ENCODE measurements around the gene WDR83. TPM values are rescaled to one million over a fixed set of nuclear protein-coding genes. Genes with fewer than 3 reads are reported as not detected.

The WDR83 gene
- total and polyA plus RNA-seq, 4 donors, result 3.9 to 5.1 (median 4.2) TPM

DNA sequence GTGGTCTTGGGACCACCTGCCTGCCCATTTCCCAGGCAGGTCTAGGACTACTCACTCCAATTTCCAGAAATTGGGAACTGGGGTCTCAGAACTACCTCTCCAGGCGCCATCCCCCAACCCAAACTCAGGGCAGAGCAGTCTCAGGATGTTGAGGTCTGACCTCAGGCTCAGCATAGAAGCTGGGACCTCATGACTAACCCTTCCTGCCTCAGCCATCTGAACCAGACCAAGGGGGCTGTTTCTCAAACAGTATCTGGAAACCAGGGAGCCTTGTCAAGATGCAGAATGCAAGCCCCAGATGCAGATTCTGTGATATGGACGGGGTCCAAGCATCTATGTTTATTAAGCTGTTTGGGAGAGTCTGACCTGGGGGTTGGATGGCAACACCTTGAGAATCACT lies 28.5 kb downstream of the WDR83 start:
- Histone ChIP-seq H3K27ac (ENCODE audit: low read depth in 1 of 2, low read length in 2 of 2) (no peak overlapping the region), H3K4me3 (ENCODE audit: low read depth in 1 of 3, low read length in 3 of 3) (no peak overlapping the region), H3K36me3 (ENCODE audit: control insufficient read depth in 4 of 4, insufficient read depth in 3 of 4, low read depth in 1 of 4, low read length in 3 of 4) (peaks cover 0 to 5% (median 1%) of the 10 kb centered on the region in 4 donors), H3K27me3 (ENCODE audit: control insufficient read depth in 4 of 4, insufficient read depth in 4 of 4, low read length in 3 of 4) (no peaks in the 10 kb centered on the region), H3K9me3 (ENCODE audit: control insufficient read depth in 4 of 4, low read length in 3 of 4) (no peaks in the 10 kb centered on the region), H3K4me1 (ENCODE audit: control insufficient read depth in 4 of 4, insufficient read depth in 4 of 4, low read length in 3 of 4) (peaks cover 5 to 22% (median 16%) of the 10 kb centered on the region in 4 donors), H3K9ac (ENCODE audit: low read depth in 1 of 2, low read length in 2 of 2) (no peak overlapping the region)
- peak; percentile 28 for DNase-seq (ENCODE audit: low spot score)
- TF ChIP-seq NR2F2 (IDR thresholded peaks at IDR 0.05) (no peak), HNF4G (IDR thresholded peaks at IDR 0.05) (no peak), JUND (IDR thresholded peaks at IDR 0.05) (no peak), GABPA (IDR thresholded peaks at IDR 0.05 in 1 of 2, conservative IDR thresholded peaks at IDR 0.05 in 1 of 2) (no peak), TAF1 (conservative IDR thresholded peaks at IDR 0.05) (no peak), FOXA1 (IDR thresholded peaks at IDR 0.05) (no peak), HNF4A (conservative IDR thresholded peaks at IDR 0.05) (no peak)
- TF ChIP-seq, protein P1, sequence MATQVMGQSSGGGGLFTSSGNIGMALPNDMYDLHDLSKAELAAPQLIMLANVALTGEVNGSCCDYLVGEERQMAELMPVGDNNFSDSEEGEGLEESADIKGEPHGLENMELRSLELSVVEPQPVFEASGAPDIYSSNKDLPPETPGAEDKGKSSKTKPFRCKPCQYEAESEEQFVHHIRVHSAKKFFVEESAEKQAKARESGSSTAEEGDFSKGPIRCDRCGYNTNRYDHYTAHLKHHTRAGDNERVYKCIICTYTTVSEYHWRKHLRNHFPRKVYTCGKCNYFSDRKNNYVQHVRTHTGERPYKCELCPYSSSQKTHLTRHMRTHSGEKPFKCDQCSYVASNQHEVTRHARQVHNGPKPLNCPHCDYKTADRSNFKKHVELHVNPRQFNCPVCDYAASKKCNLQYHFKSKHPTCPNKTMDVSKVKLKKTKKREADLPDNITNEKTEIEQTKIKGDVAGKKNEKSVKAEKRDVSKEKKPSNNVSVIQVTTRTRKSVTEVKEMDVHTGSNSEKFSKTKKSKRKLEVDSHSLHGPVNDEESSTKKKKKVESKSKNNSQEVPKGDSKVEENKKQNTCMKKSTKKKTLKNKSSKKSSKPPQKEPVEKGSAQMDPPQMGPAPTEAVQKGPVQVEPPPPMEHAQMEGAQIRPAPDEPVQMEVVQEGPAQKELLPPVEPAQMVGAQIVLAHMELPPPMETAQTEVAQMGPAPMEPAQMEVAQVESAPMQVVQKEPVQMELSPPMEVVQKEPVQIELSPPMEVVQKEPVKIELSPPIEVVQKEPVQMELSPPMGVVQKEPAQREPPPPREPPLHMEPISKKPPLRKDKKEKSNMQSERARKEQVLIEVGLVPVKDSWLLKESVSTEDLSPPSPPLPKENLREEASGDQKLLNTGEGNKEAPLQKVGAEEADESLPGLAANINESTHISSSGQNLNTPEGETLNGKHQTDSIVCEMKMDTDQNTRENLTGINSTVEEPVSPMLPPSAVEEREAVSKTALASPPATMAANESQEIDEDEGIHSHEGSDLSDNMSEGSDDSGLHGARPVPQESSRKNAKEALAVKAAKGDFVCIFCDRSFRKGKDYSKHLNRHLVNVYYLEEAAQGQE (IDR thresholded peaks at IDR 0.05), result no peak
- TF ChIP-seq, protein P2, sequence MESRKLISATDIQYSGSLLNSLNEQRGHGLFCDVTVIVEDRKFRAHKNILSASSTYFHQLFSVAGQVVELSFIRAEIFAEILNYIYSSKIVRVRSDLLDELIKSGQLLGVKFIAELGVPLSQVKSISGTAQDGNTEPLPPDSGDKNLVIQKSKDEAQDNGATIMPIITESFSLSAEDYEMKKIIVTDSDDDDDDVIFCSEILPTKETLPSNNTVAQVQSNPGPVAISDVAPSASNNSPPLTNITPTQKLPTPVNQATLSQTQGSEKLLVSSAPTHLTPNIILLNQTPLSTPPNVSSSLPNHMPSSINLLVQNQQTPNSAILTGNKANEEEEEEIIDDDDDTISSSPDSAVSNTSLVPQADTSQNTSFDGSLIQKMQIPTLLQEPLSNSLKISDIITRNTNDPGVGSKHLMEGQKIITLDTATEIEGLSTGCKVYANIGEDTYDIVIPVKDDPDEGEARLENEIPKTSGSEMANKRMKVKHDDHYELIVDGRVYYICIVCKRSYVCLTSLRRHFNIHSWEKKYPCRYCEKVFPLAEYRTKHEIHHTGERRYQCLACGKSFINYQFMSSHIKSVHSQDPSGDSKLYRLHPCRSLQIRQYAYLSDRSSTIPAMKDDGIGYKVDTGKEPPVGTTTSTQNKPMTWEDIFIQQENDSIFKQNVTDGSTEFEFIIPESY (IDR thresholded peaks at IDR 0.05), result no peak
- 82% methylated on average over 2 of the region's 2 CpGs for WGBS

- H3K4me1 ChIP-seq (ENCODE audit: control insufficient read depth in 4 of 4, insufficient read depth in 4 of 4, low read length in 3 of 4), result peaks cover 5 to 22% (median 16%) of the 10 kb centered on the region in 4 donors
These were observed 28.9 kb downstream of the WDR83 start for GRCh38 chr19:12695514-12695913.

DNA sequence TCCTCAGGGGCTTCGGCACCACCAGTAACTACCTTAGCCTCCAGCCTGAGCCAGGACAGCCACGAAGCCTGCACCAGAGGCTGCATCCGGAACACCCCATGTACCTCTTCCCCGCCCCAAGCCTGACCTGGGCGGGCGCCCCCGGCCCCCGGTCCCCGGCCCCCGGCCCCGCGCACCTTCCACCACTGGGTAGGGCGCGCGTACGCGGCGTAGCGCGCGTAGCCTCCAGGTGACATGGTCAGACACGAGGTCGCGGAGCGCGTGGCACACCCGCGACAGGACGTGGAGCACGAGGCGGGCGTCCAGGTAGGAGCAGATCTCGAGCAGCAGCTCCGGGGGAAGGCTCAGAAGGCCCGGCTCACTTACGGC lies 29.4 kb downstream of the WDR83 start:
- H3K27ac ChIP-seq (ENCODE audit: low read depth in 1 of 2, low read length in 2 of 2), result no peak overlapping the region
- DNase-seq (ENCODE audit: low spot score), result no peak
- TF ChIP-seq FOXA1 (IDR thresholded peaks at IDR 0.05), result no peak
- TF ChIP-seq ATF3 (IDR thresholded peaks at IDR 0.05), result no peak
- TF ChIP-seq, protein P3, sequence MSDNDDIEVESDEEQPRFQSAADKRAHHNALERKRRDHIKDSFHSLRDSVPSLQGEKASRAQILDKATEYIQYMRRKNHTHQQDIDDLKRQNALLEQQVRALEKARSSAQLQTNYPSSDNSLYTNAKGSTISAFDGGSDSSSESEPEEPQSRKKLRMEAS (IDR thresholded peaks at IDR 0.05), result no peak
- TF ChIP-seq TAF1 (conservative IDR thresholded peaks at IDR 0.05), result no peak
- TF ChIP-seq EGR1 (IDR thresholded peaks at IDR 0.05; ENCODE audit: low read depth in 2 of 2), result no peak
- no peak for TF ChIP-seq RXRA (IDR thresholded peaks at IDR 0.05)
- TF ChIP-seq GABPA (IDR thresholded peaks at IDR 0.05 in 1 of 2, conservative IDR thresholded peaks at IDR 0.05 in 1 of 2), result no peak
- no peak for TF ChIP-seq SP1 (IDR thresholded peaks at IDR 0.05)
- TF ChIP-seq JUND (IDR thresholded peaks at IDR 0.05), result no peak
- no peak for TF ChIP-seq NR2F2 (IDR thresholded peaks at IDR 0.05)
- TF ChIP-seq, protein P4, sequence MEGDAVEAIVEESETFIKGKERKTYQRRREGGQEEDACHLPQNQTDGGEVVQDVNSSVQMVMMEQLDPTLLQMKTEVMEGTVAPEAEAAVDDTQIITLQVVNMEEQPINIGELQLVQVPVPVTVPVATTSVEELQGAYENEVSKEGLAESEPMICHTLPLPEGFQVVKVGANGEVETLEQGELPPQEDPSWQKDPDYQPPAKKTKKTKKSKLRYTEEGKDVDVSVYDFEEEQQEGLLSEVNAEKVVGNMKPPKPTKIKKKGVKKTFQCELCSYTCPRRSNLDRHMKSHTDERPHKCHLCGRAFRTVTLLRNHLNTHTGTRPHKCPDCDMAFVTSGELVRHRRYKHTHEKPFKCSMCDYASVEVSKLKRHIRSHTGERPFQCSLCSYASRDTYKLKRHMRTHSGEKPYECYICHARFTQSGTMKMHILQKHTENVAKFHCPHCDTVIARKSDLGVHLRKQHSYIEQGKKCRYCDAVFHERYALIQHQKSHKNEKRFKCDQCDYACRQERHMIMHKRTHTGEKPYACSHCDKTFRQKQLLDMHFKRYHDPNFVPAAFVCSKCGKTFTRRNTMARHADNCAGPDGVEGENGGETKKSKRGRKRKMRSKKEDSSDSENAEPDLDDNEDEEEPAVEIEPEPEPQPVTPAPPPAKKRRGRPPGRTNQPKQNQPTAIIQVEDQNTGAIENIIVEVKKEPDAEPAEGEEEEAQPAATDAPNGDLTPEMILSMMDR (IDR thresholded peaks at IDR 0.05; ENCODE audit: low read depth, low read length, missing input control), result no peak
- no peaks in the 10 kb centered on the region for H3K27me3 ChIP-seq (ENCODE audit: control insufficient read depth in 4 of 4, insufficient read depth in 4 of 4, low read length in 3 of 4)
- H3K4me3 ChIP-seq (ENCODE audit: low read depth in 1 of 3, low read length in 3 of 3), result peak overlapping the region; percentile 81 to 85 (median 81)
- WGBS, result 4% methylated on average over 36 of the region's 36 CpGs
- H3K9ac ChIP-seq (ENCODE audit: low read depth in 1 of 2, low read length in 2 of 2), result peak overlapping the region in 1 of 2 donors; percentile 45
- H3K9me3 ChIP-seq (ENCODE audit: control insufficient read depth in 4 of 4, low read length in 3 of 4), result no peaks in the 10 kb centered on the region
- H3K36me3 ChIP-seq (ENCODE audit: control insufficient read depth in 4 of 4, insufficient read depth in 3 of 4, low read depth in 1 of 4, low read length in 3 of 4), result peaks cover 0 to 13% (median 4%) of the 10 kb centered on the region in 4 donors
- peaks cover 5 to 22% (median 16%) of the 10 kb centered on the region in 4 donors for H3K4me1 ChIP-seq (ENCODE audit: control insufficient read depth in 4 of 4, insufficient read depth in 4 of 4, low read length in 3 of 4)

More at GRCh38 chr19:12695514-12695913, 28.9 kb downstream of the WDR83 start:
- Histone ChIP-seq H3K9ac (ENCODE audit: low read depth in 1 of 2, low read length in 2 of 2) (no peak overlapping the region), H3K9me3 (ENCODE audit: control insufficient read depth in 4 of 4, low read length in 3 of 4) (no peaks in the 10 kb centered on the region), H3K27me3 (ENCODE audit: control insufficient read depth in 4 of 4, insufficient read depth in 4 of 4, low read length in 3 of 4) (no peaks in the 10 kb centered on the region), H3K27ac (ENCODE audit: low read depth in 1 of 2, low read length in 2 of 2) (no peak overlapping the region), H3K36me3 (ENCODE audit: control insufficient read depth in 4 of 4, insufficient read depth in 3 of 4, low read depth in 1 of 4, low read length in 3 of 4) (peaks cover 0 to 8% (median 1%) of the 10 kb centered on the region in 4 donors), H3K4me3 (ENCODE audit: low read depth in 1 of 3, low read length in 3 of 3) (peak overlapping the region; percentile 29 to 81 (median 81))
- TF ChIP-seq RAD21 (IDR thresholded peaks at IDR 0.05) (no peak), FOXA1 (IDR thresholded peaks at IDR 0.05) (no peak), HNF4G (IDR thresholded peaks at IDR 0.05) (no peak)
- 91% methylated on average over 1 of the region's 1 CpG for WGBS
- DNase-seq (ENCODE audit: low spot score), result no peak
